ENCODE results near the gene PDLIM5. TPM values are rescaled to one million over a fixed set of nuclear protein-coding genes. Genes with fewer than 3 reads are reported as not detected.

The PDLIM5 gene
- total RNA-seq, 1 experiment from 2014 or later = 106 TPM

- no peaks in the 10 kb centered on the region for H3K36me3 ChIP-seq (ENCODE audit: control insufficient read depth, insufficient read depth, low read length)
- intact Hi-C loops (cut with micrococcal nuclease; ENCODE audit: unreplicated experiment) = no loop called here
- Mint-ChIP-seq H3K4me3 (ENCODE audit: unreplicated experiment) (no peak overlapping the region), H3K4me1 (ENCODE audit: low read depth, unreplicated experiment) (peaks cover 7% of the 10 kb centered on the region), H3K36me3 (ENCODE audit: insufficient read depth, unreplicated experiment) (peaks cover 13% of the 10 kb centered on the region), H3K27ac (ENCODE audit: unreplicated experiment) (no peak overlapping the region), H3K9me3 (ENCODE audit: unreplicated experiment) (no peaks in the 10 kb centered on the region), H3K27me3 (ENCODE audit: insufficient read depth, unreplicated experiment) (no peaks in the 10 kb centered on the region)
- no peak for TF ChIP-seq CTCF (IDR thresholded peaks at IDR 0.05; ENCODE audit: insufficient read depth in 1 of 2, low read depth in 1 of 2, low read length in 1 of 2, severe bottlenecking in 1 of 2, unreplicated experiment in 1 of 2)
- no TSS peak for BruUV-seq (replicated peaks)
- no peak for DNase-seq
- ChIA-PET POLR2A (no interaction called here), CTCF (no interaction called here)
- no peaks in the 10 kb centered on the region for H3K27me3 ChIP-seq (replicated peaks; ENCODE audit: control insufficient read depth, insufficient read depth, low read length)
- no peaks in the 10 kb centered on the region for H3K9me3 ChIP-seq
- H3K4me3 ChIP-seq (ENCODE audit: low read depth, low read length) = no peak overlapping the region
- peaks cover 5% of the 10 kb centered on the region for H3K4me1 ChIP-seq
Observed at GRCh38 chr4:94575652-94576051, 123.9 kb downstream of the PDLIM5 start.

GRCh38 chr4:94576210-94576609 is 124.5 kb downstream of the PDLIM5 start:
- no TSS peak for BruUV-seq (replicated peaks)
- H3K9me3 ChIP-seq = no peaks in the 10 kb centered on the region
- Mint-ChIP-seq H3K36me3 (ENCODE audit: insufficient read depth, unreplicated experiment) (peaks cover 13% of the 10 kb centered on the region), H3K27me3 (ENCODE audit: insufficient read depth, unreplicated experiment) (no peaks in the 10 kb centered on the region), H3K4me1 (ENCODE audit: low read depth, unreplicated experiment) (peaks cover 7% of the 10 kb centered on the region), H3K4me3 (ENCODE audit: unreplicated experiment) (no peak overlapping the region), H3K9me3 (ENCODE audit: unreplicated experiment) (no peaks in the 10 kb centered on the region), H3K27ac (ENCODE audit: unreplicated experiment) (no peak overlapping the region)
- no peak overlapping the region for H3K4me3 ChIP-seq (ENCODE audit: low read depth, low read length)
- intact Hi-C loops (cut with micrococcal nuclease; ENCODE audit: unreplicated experiment) = no loop called here
- no peaks in the 10 kb centered on the region; the same call in 1 of the 2 replicates for H3K4me1 ChIP-seq
- CTCF ChIA-PET = no interaction called here
- DNase-seq = no peak
- TF ChIP-seq CTCF (IDR thresholded peaks at IDR 0.05; ENCODE audit: insufficient read depth in 1 of 2, low read depth in 1 of 2, low read length in 1 of 2, severe bottlenecking in 1 of 2, unreplicated experiment in 1 of 2) = no peak
- H3K27me3 ChIP-seq (replicated peaks; ENCODE audit: control insufficient read depth, insufficient read depth, low read length) = no peaks in the 10 kb centered on the region
- POLR2A ChIA-PET = no interaction called here
- H3K36me3 ChIP-seq (ENCODE audit: control insufficient read depth, insufficient read depth, low read length) = no peaks in the 10 kb centered on the region

- H3K36me3 Mint-ChIP-seq (ENCODE audit: insufficient read depth, unreplicated experiment) = peaks cover 13% of the 10 kb centered on the region
- no peak for DNase-seq
- intact Hi-C loops (cut with micrococcal nuclease; ENCODE audit: unreplicated experiment) = no loop called here
- BruUV-seq (replicated peaks) = no TSS peak
- peaks cover 7% of the 10 kb centered on the region for H3K4me1 Mint-ChIP-seq (ENCODE audit: low read depth, unreplicated experiment)
- no peak for TF ChIP-seq CTCF (IDR thresholded peaks at IDR 0.05; ENCODE audit: insufficient read depth in 1 of 2, low read depth in 1 of 2, low read length in 1 of 2, severe bottlenecking in 1 of 2, unreplicated experiment in 1 of 2)
- no peaks in the 10 kb centered on the region for H3K36me3 ChIP-seq (ENCODE audit: control insufficient read depth, insufficient read depth, low read length)
- H3K4me3 ChIP-seq (ENCODE audit: low read depth, low read length) = no peak overlapping the region
- no peak overlapping the region for H3K4me3 Mint-ChIP-seq (ENCODE audit: unreplicated experiment)
- no peaks in the 10 kb centered on the region for H3K9me3 Mint-ChIP-seq (ENCODE audit: unreplicated experiment)
- H3K27me3 Mint-ChIP-seq (ENCODE audit: insufficient read depth, unreplicated experiment) = no peaks in the 10 kb centered on the region
- CTCF ChIA-PET = interaction anchor here (1.0 kb wide), 1 partner anchor 170 kb away, joined by 3 read pairs; no protein-coding TSS in a partner anchor
- H3K27ac Mint-ChIP-seq (ENCODE audit: unreplicated experiment) = no peak overlapping the region
- no peaks in the 10 kb centered on the region for H3K9me3 ChIP-seq
- H3K4me1 ChIP-seq = no peaks in the 10 kb centered on the region
- H3K27me3 ChIP-seq (replicated peaks; ENCODE audit: control insufficient read depth, insufficient read depth, low read length) = no peaks in the 10 kb centered on the region
- POLR2A ChIA-PET = interaction anchor here (0.5 kb wide), 1 partner anchor 126 kb away, joined by 5 read pairs; no protein-coding TSS in a partner anchor
Observed at GRCh38 chr4:94577136-94577535, 125.4 kb downstream of the PDLIM5 start.

Data from Caco-2 (cell line).